Thymus (tissue), 11 donors: Measurements from ENCODE around the gene MKNK2. TPM values are rescaled to one million over a fixed set of nuclear protein-coding genes. Genes with fewer than 3 reads are reported as not detected.
"Not testable (repeated sequence)": the region's sequence is repeated elsewhere in the genome, so short reads cannot be mapped to it uniquely, and the experiment has no call there.

Experiments used
- DNase-seq, 9 donors: peaks; one replicate each; pipeline ENCODE4 v3.0.0-alpha.2; 2013; ENCODE audit warnings: low spot score in 9 of 9, low read depth in 6 of 9, missing footprints in 1 of 9
- H3K27ac ChIP-seq, 2 donors: one replicate each; pipeline ENCODE4 v1.5.1; 2013; ENCODE audit warnings: control low read depth in 1 of 2, low read depth in 1 of 2, low read length in 1 of 2, mild to moderate bottlenecking in 1 of 2, moderate library complexity in 1 of 2
- H3K27me3 ChIP-seq, 2 donors: one replicate each; pipeline ENCODE4 v1.5.1; 2013; ENCODE audit warnings: low read length in 1 of 2; ENCODE audit not compliant: control insufficient read depth in 2 of 2, insufficient read depth in 1 of 2
- H3K36me3 ChIP-seq, 2 donors: one replicate each; pipeline ENCODE4 v1.5.1; 2013; ENCODE audit warnings: low read length in 1 of 2, mild to moderate bottlenecking in 1 of 2, moderate library complexity in 1 of 2; ENCODE audit not compliant: control insufficient read depth in 2 of 2, insufficient read depth in 2 of 2
- H3K4me1 ChIP-seq, 2 donors: one replicate each; pipeline ENCODE4 v1.5.1; 2013; ENCODE audit warnings: low read length in 2 of 2; ENCODE audit not compliant: control insufficient read depth in 2 of 2, insufficient read depth in 2 of 2
- H3K4me3 ChIP-seq, 2 donors: one replicate each; pipeline ENCODE4 v1.5.1; 2013; ENCODE audit warnings: low read length in 2 of 2, control low read depth in 1 of 2, mild to moderate bottlenecking in 1 of 2
- H3K9me3 ChIP-seq, 2 donors: one replicate each; pipeline ENCODE4 v1.5.1; 2013; ENCODE audit warnings: low read length in 1 of 2, mild to moderate bottlenecking in 1 of 2; ENCODE audit not compliant: control insufficient read depth in 2 of 2, insufficient read depth in 1 of 2
- whole genome bisulfite sequencing: extraction: QIAGEN DNeasy Blood & Tissue Kit; methylation state at CpG from one replicate; pipeline ENCODE4 v1.1.7; 2013; 5-methylcytosine and 5-hydroxymethylcytosine counted together
- polyA plus RNA-seq: library from polyadenylated mRNA; stranded (reverse); fragments of 200-250 nt; gene quantifications from one replicate; pipeline ENCODE4 v1.2.3, GENCODE V29; 2013
- total RNA-seq: library from RNA; stranded (reverse); fragments of 120-200 nt; gene quantifications from one replicate; pipeline ENCODE4 v1.2.4, GENCODE V29; 2013
- donor health status: healthy.

MKNK2 gene
- total and polyA plus RNA-seq, 2 donors, result 59.4 to 97.9 TPM

GRCh38 chr19:2038284-2039088, 12.6 kb downstream of the MKNK2 start:
- 97% methylated on average over 44 of the region's 44 CpGs for WGBS
- Histone ChIP-seq H3K4me3 (no peak overlapping the region), H3K27ac (no peak overlapping the region), H3K27me3 (peaks cover 0 to under 1% of the 10 kb centered on the region in 2 donors), H3K36me3 (peaks cover 46 to 53% of the 10 kb centered on the region in 2 donors), H3K9me3 (peaks cover 2 to 23% of the 10 kb centered on the region in 2 donors), H3K4me1 (peaks cover 23 to 39% of the 10 kb centered on the region in 2 donors)
- DNase-seq, result no peak

GRCh38 chr19:2037651-2038255, 13.3 kb downstream of the MKNK2 start:
- H3K4me1 ChIP-seq, result peaks cover 18 to 39% of the 10 kb centered on the region in 2 donors
- DNase-seq, result no peak
- H3K27me3 ChIP-seq, result peaks cover 0 to 4% of the 10 kb centered on the region in 2 donors
- H3K9me3 ChIP-seq, result peaks cover 2 to 22% of the 10 kb centered on the region in 2 donors
- no peak overlapping the region for H3K4me3 ChIP-seq
- H3K27ac ChIP-seq, result no peak overlapping the region
- H3K36me3 ChIP-seq, result peaks cover 42 to 45% of the 10 kb centered on the region in 2 donors
- WGBS, result 95% methylated on average over 24 of the region's 24 CpGs

GRCh38 chr19:2036424-2036823, 14.6 kb downstream of the MKNK2 start:
- DNase-seq, result no peak
- peaks cover 37 to 38% of the 10 kb centered on the region in 2 donors for H3K36me3 ChIP-seq
- H3K4me1 ChIP-seq, result peaks cover 18 to 39% of the 10 kb centered on the region in 2 donors
- WGBS, result 98% methylated on average over 8 of the region's 8 CpGs
- H3K27ac ChIP-seq, result no peak overlapping the region
- no peak overlapping the region for H3K4me3 ChIP-seq
- peaks cover 2 to 17% of the 10 kb centered on the region in 2 donors for H3K9me3 ChIP-seq
- H3K27me3 ChIP-seq, result peaks cover 0 to 11% of the 10 kb centered on the region in 2 donors

GRCh38 chr19:2035590-2035991, 15.5 kb downstream of the MKNK2 start:
- no peak for DNase-seq
- Histone ChIP-seq H3K27me3 (peaks cover 0 to 11% of the 10 kb centered on the region in 2 donors), H3K4me1 (peaks cover 10 to 31% of the 10 kb centered on the region in 2 donors), H3K4me3 (no peak overlapping the region), H3K9me3 (peaks cover 2 to 17% of the 10 kb centered on the region in 2 donors), H3K36me3 (peaks cover 30 to 31% of the 10 kb centered on the region in 2 donors), H3K27ac (no peak overlapping the region)
- WGBS, result 91% methylated on average over 14 of the region's 14 CpGs

- peaks cover 9 to 26% of the 10 kb centered on the region in 2 donors for H3K4me1 ChIP-seq
- DNase-seq, result peak in 2 of 9 donors; percentile 28 to 47
Measured at GRCh38 chr19:2034729-2035589, 16.1 kb downstream of the MKNK2 start.

GRCh38 chr19:2034253-2034652, 16.8 kb downstream of the MKNK2 start:
- Histone ChIP-seq H3K36me3 (peaks cover 16 to 17% of the 10 kb centered on the region in 2 donors), H3K27me3 (peaks cover 0 to 11% of the 10 kb centered on the region in 2 donors), H3K9me3 (peaks cover 2 to 17% of the 10 kb centered on the region in 2 donors), H3K4me1 (peaks cover 9 to 26% of the 10 kb centered on the region in 2 donors)
- not testable (repeated sequence) for H3K27ac ChIP-seq, DNase-seq, H3K4me3 ChIP-seq
- 96% methylated on average over 15 of the region's 15 CpGs for WGBS

More at GRCh38 chr19:2034729-2035589, 16.1 kb downstream of the MKNK2 start:
- Histone ChIP-seq H3K36me3 (peaks cover 23 to 24% of the 10 kb centered on the region in 2 donors), H3K27ac (no peak overlapping the region), H3K9me3 (peaks cover 2 to 17% of the 10 kb centered on the region in 2 donors), H3K4me3 (no peak overlapping the region), H3K27me3 (peaks cover 0 to 11% of the 10 kb centered on the region in 2 donors)
- 60% methylated on average over 34 of the region's 34 CpGs for WGBS

- Histone ChIP-seq H3K9me3 (peaks cover 2 to 17% of the 10 kb centered on the region in 2 donors), H3K4me1 (peaks cover 9 to 26% of the 10 kb centered on the region in 2 donors), H3K36me3 (peaks cover 12 to 13% of the 10 kb centered on the region in 2 donors), H3K27ac (no peak overlapping the region), H3K27me3 (peaks cover 0 to 11% of the 10 kb centered on the region in 2 donors), H3K4me3 (no peak overlapping the region)
- 86% methylated on average over 9 of the region's 9 CpGs for WGBS
- no peak for DNase-seq
Measured at GRCh38 chr19:2033825-2034159, 17.3 kb downstream of the MKNK2 start.

GRCh38 chr19:2033115-2033824, 17.8 kb downstream of the MKNK2 start:
- WGBS, result 94% methylated on average over 6 of the region's 6 CpGs
- Histone ChIP-seq H3K36me3 (peaks cover 6 to 7% of the 10 kb centered on the region in 2 donors), H3K4me1 (peaks cover 9 to 26% of the 10 kb centered on the region in 2 donors), H3K9me3 (peaks cover 2 to 17% of the 10 kb centered on the region in 2 donors), H3K27ac (no peak overlapping the region), H3K4me3 (no peak overlapping the region), H3K27me3 (peaks cover 0 to 11% of the 10 kb centered on the region in 2 donors)
- no peak for DNase-seq
